Measurements from ENCODE around the gene MBD6. TPM values are rescaled to one million over a fixed set of nuclear protein-coding genes. Genes with fewer than 3 reads are reported as not detected.

Gene MBD6
- total and polyA plus RNA-seq, 2 of the 13 experiments (the other 11 are each of a cell fraction or from before 2014, with no cell fraction given): 4.1 to 5.9 TPM

GRCh38 chr12:57487597-57488401 is 34.8 kb upstream of the MBD6 start, which contains the start of gene MARS1 (continued):
- TF ChIP-seq RFX5 (IDR thresholded peaks at IDR 0.05; ENCODE audit: low read depth, low read length) (no peak), IRF9 (CRISPR knock-in tag; IDR thresholded peaks at IDR 0.05; ENCODE audit: borderline replicate concordance) (0 out of 2 replicates have a peak, but pooled peaks have one; percentile 11), CTCF (CRISPR knock-in tag; IDR thresholded peaks at IDR 0.05) (peak; percentile 59), RFX3 (CRISPR knock-in tag; IDR thresholded peaks at IDR 0.05) (no peak), KLF12 (CRISPR knock-in tag; IDR thresholded peaks at IDR 0.05; ENCODE audit: borderline replicate concordance) (peak; percentile 71; the same call in 1 of the 2 replicates), KLF9 (CRISPR knock-in tag; IDR thresholded peaks at IDR 0.05; ENCODE audit: low read depth) (no peak), NR2F2 (IDR thresholded peaks at IDR 0.05; ENCODE audit: borderline replicate concordance, low read depth) (no peak), ZNF234 (CRISPR knock-in tag; conservative IDR thresholded peaks at IDR 0.05) (no peak), ARID5B (CRISPR knock-in tag; IDR thresholded peaks at IDR 0.05) (no peak), ATF6 (CRISPR knock-in tag; conservative IDR thresholded peaks at IDR 0.05) (no peak), SUZ12 (IDR thresholded peaks at IDR 0.05; ENCODE audit: low read depth, low read length) (peak; percentile 80), YEATS4 (CRISPR knock-in tag; IDR thresholded peaks at IDR 0.05; ENCODE audit: borderline replicate concordance) (peak; percentile 95), KDM3A (CRISPR knock-in tag; IDR thresholded peaks at IDR 0.05; ENCODE audit: low read depth) (0 out of 2 replicates have a peak, but pooled peaks have one; percentile 24), HNF1B (CRISPR knock-in tag; IDR thresholded peaks at IDR 0.05) (peak; percentile 74), ZNF782 (CRISPR knock-in tag; IDR thresholded peaks at IDR 0.05; ENCODE audit: borderline replicate concordance) (no peak), FIP1L1 (IDR thresholded peaks at IDR 0.05; ENCODE audit: borderline replicate concordance, insufficient read depth, low read depth, low read length) (no peak), ZNF138 (CRISPR knock-in tag; IDR thresholded peaks at IDR 0.05; ENCODE audit: low read depth) (no peak)

Measured in HepG2 (cell line).